ENCODE results near the gene PLK4. TPM values are rescaled to one million over a fixed set of nuclear protein-coding genes. Genes with fewer than 3 reads are reported as not detected.

The PLK4 gene
- total and polyA plus RNA-seq, 7 donors: 0.16 to 7.5 (median 2.9) TPM; not detected in 1

GRCh38 chr4:127936974-127937373, 56.3 kb downstream of the PLK4 start:
- H3K4me1 ChIP-seq: no peaks in the 10 kb centered on the region
- TF ChIP-seq EP300 (IDR thresholded peaks at IDR 0.05): no peak
- TF ChIP-seq, protein P1, sequence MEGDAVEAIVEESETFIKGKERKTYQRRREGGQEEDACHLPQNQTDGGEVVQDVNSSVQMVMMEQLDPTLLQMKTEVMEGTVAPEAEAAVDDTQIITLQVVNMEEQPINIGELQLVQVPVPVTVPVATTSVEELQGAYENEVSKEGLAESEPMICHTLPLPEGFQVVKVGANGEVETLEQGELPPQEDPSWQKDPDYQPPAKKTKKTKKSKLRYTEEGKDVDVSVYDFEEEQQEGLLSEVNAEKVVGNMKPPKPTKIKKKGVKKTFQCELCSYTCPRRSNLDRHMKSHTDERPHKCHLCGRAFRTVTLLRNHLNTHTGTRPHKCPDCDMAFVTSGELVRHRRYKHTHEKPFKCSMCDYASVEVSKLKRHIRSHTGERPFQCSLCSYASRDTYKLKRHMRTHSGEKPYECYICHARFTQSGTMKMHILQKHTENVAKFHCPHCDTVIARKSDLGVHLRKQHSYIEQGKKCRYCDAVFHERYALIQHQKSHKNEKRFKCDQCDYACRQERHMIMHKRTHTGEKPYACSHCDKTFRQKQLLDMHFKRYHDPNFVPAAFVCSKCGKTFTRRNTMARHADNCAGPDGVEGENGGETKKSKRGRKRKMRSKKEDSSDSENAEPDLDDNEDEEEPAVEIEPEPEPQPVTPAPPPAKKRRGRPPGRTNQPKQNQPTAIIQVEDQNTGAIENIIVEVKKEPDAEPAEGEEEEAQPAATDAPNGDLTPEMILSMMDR (IDR thresholded peaks at IDR 0.05): no peak
- TF ChIP-seq POLR2AphosphoS5 (IDR thresholded peaks at IDR 0.05): no peak
- no peak for TF ChIP-seq POLR2A (IDR thresholded peaks at IDR 0.05)
- no peak overlapping the region for H3K4me3 ChIP-seq
- no peaks in the 10 kb centered on the region for H3K9me3 ChIP-seq
- no peak for DNase-seq
- H3K27me3 ChIP-seq: no peaks in the 10 kb centered on the region
- H3K27ac ChIP-seq: no peak overlapping the region
- intact Hi-C loops (cut with DNase I): no loop called here
- H3K36me3 ChIP-seq: peaks cover 0 to 23% (median 3%) of the 10 kb centered on the region in 4 donors
- WGBS, 2 donors: 94 to 100% methylated on average over 1 of the region's 1 CpG

Small RNA genes lying within 50 kb of the gene (small RNA-seq; reads per million reads assigned to genes)
- gene RNU6-583P: 0 reads per million in 3 donors

Other genes with a start within 250 kb of the PLK4 start
- gene INTU, start 247.9 kb upstream of the PLK4 start, total RNA-seq: 1 to 10 TPM; 7.6 to 10.0 (median 9.5) TPM
- gene INTU, start 247.9 kb upstream of the PLK4 start, polyA plus RNA-seq: under 1 TPM; under 0.01 to 0.90 (median 0.23) TPM
- gene SLC25A31, start 150.5 kb upstream of the PLK4 start, total RNA-seq: not detected
- not detected for gene SLC25A31, start 150.5 kb upstream of the PLK4 start, polyA plus RNA-seq
- 1 to 10 TPM; 3.5 to 7.7 (median 5.2) TPM for gene HSPA4L, start 98.6 kb upstream of the PLK4 start, total RNA-seq
- gene HSPA4L, start 98.6 kb upstream of the PLK4 start, polyA plus RNA-seq: 1 to 10 TPM in 1 of 3 donors, under 1 TPM in 2; under 0.01 to 1.5 (median 0.69) TPM
- 10 to 100 TPM; 26.3 to 54.2 (median 41.8) TPM for gene MFSD8, start 84.3 kb downstream of the PLK4 start, total RNA-seq
- 10 to 100 TPM in 1 of 3 donors, 1 to 10 TPM in 2; 3.0 to 10.7 (median 3.5) TPM for gene MFSD8, start 84.3 kb downstream of the PLK4 start, polyA plus RNA-seq
- 10 to 100 TPM in 2 of 4 donors, 1 to 10 TPM in 2; 6.7 to 15.2 (median 9.0) TPM for gene ABHD18, start 84.5 kb downstream of the PLK4 start, total RNA-seq
- gene ABHD18, start 84.5 kb downstream of the PLK4 start, polyA plus RNA-seq: 1 to 10 TPM; 2.4 to 7.4 (median 6.3) TPM
- gene LARP1B, start 180.4 kb downstream of the PLK4 start, total RNA-seq: 10 to 100 TPM; 18.2 to 30.3 (median 20.3) TPM
- gene LARP1B, start 180.4 kb downstream of the PLK4 start, polyA plus RNA-seq: 10 to 100 TPM; 14.4 to 17.1 (median 16.8) TPM

Measured in sigmoid colon (tissue), 7 donors.